Skeletal muscle tissue (tissue), 4 donors: ENCODE data around the gene MYPN. TPM values are rescaled to one million over a fixed set of nuclear protein-coding genes. Genes with fewer than 3 reads are reported as not detected.
A peak's percentile ranks its signal among the peaks of the same experiment; 100 is the strongest.
"Not testable (repeated sequence)": the region's sequence is repeated elsewhere in the genome, so short reads cannot be mapped to it uniquely, and the experiment has no call there.

Experiments used
- H3K27ac ChIP-seq: one replicate; pipeline ENCODE4 v1.7.0; 2013; ENCODE audit warnings: mild to moderate bottlenecking, low read depth, low read length, inconsistent platforms
- H3K27me3 ChIP-seq, 3 donors: one replicate each; pipeline ENCODE4 v1.7.0; 2013; ENCODE audit warnings: low read length in 3 of 3; ENCODE audit not compliant: control insufficient read depth in 3 of 3, insufficient read depth in 3 of 3
- H3K36me3 ChIP-seq, 3 donors: one replicate each; pipeline ENCODE4 v1.7.0; 2013; ENCODE audit warnings: low read length in 3 of 3; ENCODE audit not compliant: control insufficient read depth in 3 of 3, insufficient read depth in 3 of 3
- H3K4me1 ChIP-seq, 3 donors: one replicate each; pipeline ENCODE4 v1.7.0; 2013; ENCODE audit warnings: low read length in 3 of 3, mild to moderate bottlenecking in 3 of 3; ENCODE audit not compliant: control insufficient read depth in 3 of 3, insufficient read depth in 3 of 3
- H3K4me3 ChIP-seq, 3 donors: one replicate each; pipeline ENCODE4 v1.7.0; 2013; ENCODE audit warnings: low read length in 3 of 3
- H3K9ac ChIP-seq, 3 donors: one replicate each; pipeline ENCODE4 v1.7.0; 2013; ENCODE audit warnings: low read length in 3 of 3, mild to moderate bottlenecking in 3 of 3, moderate library complexity in 2 of 3, low read depth in 1 of 3
- H3K9me3 ChIP-seq, 3 donors: one replicate each; pipeline ENCODE4 v1.7.0; 2013; ENCODE audit warnings: low read length in 3 of 3; ENCODE audit not compliant: control insufficient read depth in 3 of 3
- total RNA-seq: library from RNA; depleted of rRNA; stranded (reverse); fragments of >200 nt; gene quantifications from one replicate; pipeline ENCODE4 v1.2.3, GENCODE V29; 2014
- donor health status: Osteomylitis.

Gene MYPN
- total RNA-seq = 57.4 TPM

GRCh38 chr10:68109331-68109730 is at the start of gene MYPN:
TSS of gene MYPN (plus strand) at chr10:68109488. CDS start at chr10:68121439, 11,951 bp downstream.
- Histone ChIP-seq H3K27ac (peak within 1 kb of the TSS; percentile 97), H3K9ac (peak within 1 kb of the TSS; percentile 83 to 94 (median 87)), H3K9me3 (no peaks in the 10 kb centered on the region), H3K36me3 (peaks cover 0 to 2% (median 0%) of the 10 kb centered on the region in 3 donors), H3K27me3 (no peaks in the 10 kb centered on the region), H3K4me1 (peaks cover 2 to 6% (median 2%) of the 10 kb centered on the region in 3 donors), H3K4me3 (peak within 1 kb of the TSS; percentile 67 to 90 (median 68))

GRCh38 chr10:68067029-68067428 is 42.3 kb upstream of the MYPN start:
- Histone ChIP-seq H3K9ac (no peak overlapping the region), H3K36me3 (peaks cover 0 to 4% (median 2%) of the 10 kb centered on the region in 3 donors), H3K4me1 (no peaks in the 10 kb centered on the region), H3K27ac (no peak overlapping the region), H3K4me3 (no peak overlapping the region), H3K27me3 (no peaks in the 10 kb centered on the region), H3K9me3 (no peaks in the 10 kb centered on the region)

GRCh38 chr10:68067508-68067907 is 41.8 kb upstream of the MYPN start:
- no peaks in the 10 kb centered on the region for H3K9me3 ChIP-seq
- no peaks in the 10 kb centered on the region for H3K27me3 ChIP-seq
- no peak overlapping the region for H3K27ac ChIP-seq
- no peaks in the 10 kb centered on the region for H3K4me1 ChIP-seq
- H3K4me3 ChIP-seq = no peak overlapping the region
- peaks cover 0 to 4% (median 2%) of the 10 kb centered on the region in 3 donors for H3K36me3 ChIP-seq
- H3K9ac ChIP-seq = no peak overlapping the region

- Histone ChIP-seq H3K9me3 (no peaks in the 10 kb centered on the region), H3K27me3 (no peaks in the 10 kb centered on the region), H3K4me1 (peaks cover 3 to 13% (median 11%) of the 10 kb centered on the region in 3 donors), H3K4me3 (peak overlapping the region in 2 of 3 donors; percentile 85 to 93), H3K27ac (peak overlapping the region; percentile 99), H3K9ac (peak overlapping the region; percentile 97 to 100 (median 98)), H3K36me3 (peaks cover 0 to 4% (median 0%) of the 10 kb centered on the region in 3 donors)
Observed at GRCh38 chr10:68073631-68074030, 35.7 kb upstream of the MYPN start.

- H3K36me3 ChIP-seq = peaks cover 0 to 4% (median 0%) of the 10 kb centered on the region in 3 donors
- peak overlapping the region; percentile 85 to 93 (median 92) for H3K4me3 ChIP-seq
- peaks cover 3 to 14% (median 13%) of the 10 kb centered on the region in 3 donors for H3K4me1 ChIP-seq
- no peaks in the 10 kb centered on the region for H3K9me3 ChIP-seq
- H3K9ac ChIP-seq = peak overlapping the region; percentile 97 to 100 (median 98)
- peak overlapping the region; percentile 99 for H3K27ac ChIP-seq
- no peaks in the 10 kb centered on the region for H3K27me3 ChIP-seq
Observed at GRCh38 chr10:68074031-68074774, 35.1 kb upstream of the MYPN start.

GRCh38 chr10:68074775-68075549 is 34.3 kb upstream of the MYPN start, which contains the start of gene HERC4:
TSS of gene HERC4 (minus strand) at chr10:68075283. CDS start at chr10:68073108, 2,175 bp downstream.
- Histone ChIP-seq H3K36me3 (peaks cover 0 to 4% (median 0%) of the 10 kb centered on the region in 3 donors), H3K9me3 (no peaks in the 10 kb centered on the region), H3K4me1 (peaks cover 3 to 14% (median 13%) of the 10 kb centered on the region in 3 donors), H3K27ac (peak within 1 kb of the TSS; percentile 99), H3K4me3 (peak within 1 kb of the TSS; percentile 85 to 93 (median 92)), H3K27me3 (no peaks in the 10 kb centered on the region), H3K9ac (peak within 1 kb of the TSS; percentile 97 to 100 (median 98))

GRCh38 chr10:68075550-68076004 is 33.7 kb upstream of the MYPN start:
- Histone ChIP-seq H3K4me1 (peaks cover 3 to 14% (median 13%) of the 10 kb centered on the region in 3 donors), H3K4me3 (peak overlapping the region; percentile 60 to 84 (median 69)), H3K9ac (peak overlapping the region; percentile 63 to 72 (median 67)), H3K36me3 (peaks cover 0 to 4% (median 0%) of the 10 kb centered on the region in 3 donors), H3K9me3 (no peaks in the 10 kb centered on the region), H3K27me3 (no peaks in the 10 kb centered on the region), H3K27ac (peak overlapping the region; percentile 99)

GRCh38 chr10:68076081-68076480 is 33.2 kb upstream of the MYPN start:
- H3K27me3 ChIP-seq, H3K27ac ChIP-seq, H3K4me3 ChIP-seq, H3K9ac ChIP-seq, H3K9me3 ChIP-seq, H3K36me3 ChIP-seq: not testable (repeated sequence)
- peaks cover 3 to 14% (median 13%) of the 10 kb centered on the region in 3 donors for H3K4me1 ChIP-seq

GRCh38 chr10:68077026-68077425 is 32.3 kb upstream of the MYPN start:
- Histone ChIP-seq H3K4me3 (no peak overlapping the region), H3K9ac (no peak overlapping the region)

More at GRCh38 chr10:68077026-68077425, 32.3 kb upstream of the MYPN start:
- Histone ChIP-seq H3K9me3 (no peaks in the 10 kb centered on the region), H3K27ac (no peak overlapping the region), H3K36me3 (no peaks in the 10 kb centered on the region), H3K4me1 (peaks cover 3 to 14% (median 13%) of the 10 kb centered on the region in 3 donors), H3K27me3 (no peaks in the 10 kb centered on the region)
